HepG2 (cell line): ENCODE data around the gene PTMA. TPM values are rescaled to one million over a fixed set of nuclear protein-coding genes. Genes with fewer than 3 reads are reported as not detected.

Experiments used
- BCL3 ChIP-seq: sonication (generic); formaldehyde crosslinking; IDR thresholded peaks from 2 replicates; pipeline ENCODE4 v1.5.1; 2020; ENCODE audit warnings: mild to moderate bottlenecking, missing genetic modification reagents, moderate library complexity
- GATAD1 ChIP-seq: IDR thresholded peaks from 2 replicates; pipeline ENCODE4 v1.6.1; 2016; ENCODE audit warnings: missing genetic modification reagents, missing compliant biosample characterization
- HDAC2 ChIP-seq: sonication (generic); formaldehyde crosslinking; IDR thresholded peaks from 2 replicates; pipeline ENCODE4 v1.4.0; 2020; ENCODE audit warnings: missing genetic modification reagents
- HOXA3 ChIP-seq: sonication (generic); formaldehyde crosslinking; IDR thresholded peaks from 2 replicates; pipeline ENCODE4 v1.5.0; 2020; ENCODE audit warnings: missing genetic modification reagents
- PRDM15 ChIP-seq: sonication (generic); formaldehyde crosslinking; IDR thresholded peaks from 2 replicates; pipeline ENCODE4 v1.4.0; 2020; ENCODE audit warnings: missing genetic modification reagents
- RXRA ChIP-seq: sonication (generic); formaldehyde crosslinking; IDR thresholded peaks from 2 replicates; pipeline ENCODE4 v1.5.1; 2020; ENCODE audit warnings: missing genetic modification reagents
- SATB2 ChIP-seq: sonication (generic); formaldehyde crosslinking; IDR thresholded peaks from 2 replicates; pipeline ENCODE4 v1.5.0; 2020; ENCODE audit warnings: missing genetic modification reagents
- YEATS4 ChIP-seq: sonication (generic); formaldehyde crosslinking; IDR thresholded peaks from 2 replicates; pipeline ENCODE4 v1.4.0; 2020; ENCODE audit warnings: missing genetic modification reagents, borderline replicate concordance
- ZFP36L1 ChIP-seq: sonication (generic); formaldehyde crosslinking; IDR thresholded peaks from 2 replicates; pipeline ENCODE4 v1.8.0; 2022; ENCODE audit warnings: mild to moderate bottlenecking, missing genetic modification reagents, moderate library complexity
- ZMAT5 ChIP-seq: sonication (generic); formaldehyde crosslinking; IDR thresholded peaks from 2 replicates; pipeline ENCODE4 v1.5.0; 2020; ENCODE audit warnings: mild to moderate bottlenecking, low read depth, missing genetic modification reagents, borderline replicate concordance
- ZNF878 ChIP-seq: sonication (generic); formaldehyde crosslinking; IDR thresholded peaks from 2 replicates; pipeline ENCODE4 v1.8.1; 2023; ENCODE audit warnings: mild to moderate bottlenecking, missing genetic modification reagents, moderate library complexity
- polyA plus RNA-seq, 8 experiments: library from polyadenylated mRNA; depleted of rRNA in 3 of 8; stranded (reverse) in 7 of 8; unstranded in 1 of 8; fragments of >200 nt; fragmentation: Illumina TruSeq in 4 of 8; extraction: Trizol in 4 of 8; gene quantifications; 2 replicates each; pipeline versions ENCODE4 v1.2.1 to v1.2.3, GENCODE V29; 2011 to 2016; ENCODE audit warnings: low read depth in 4 of 8, missing spikeins in 1 of 8, mixed read lengths in 1 of 8; ENCODE audit not compliant: insufficient read depth in 1 of 8
- total RNA-seq, 5 experiments: library from RNA; depleted of rRNA; stranded (reverse); fragments of >200 nt; fragmentation: Illumina TruSeq; extraction: Trizol; gene quantifications; 2 replicates each; pipeline ENCODE4 v1.2.3, GENCODE V29; 2016; ENCODE audit warnings: low read depth in 1 of 5
- TF ChIP-seq, protein P1 (sequence below): IDR thresholded peaks from 2 replicates; pipeline ENCODE4 v1.6.1; 2016; ENCODE audit warnings: low read depth, missing genetic modification reagents, missing compliant biosample characterization
- TF ChIP-seq, protein P2 (sequence below): sonication (generic); formaldehyde crosslinking; IDR thresholded peaks from 2 replicates; pipeline ENCODE4 v1.4.0; 2020; ENCODE audit warnings: missing genetic modification reagents, borderline replicate concordance
- TF ChIP-seq, protein P3 (sequence below): IDR thresholded peaks from 2 replicates; pipeline ENCODE4 v1.6.1; 2016; ENCODE audit warnings: missing genetic modification reagents, missing compliant biosample characterization
- TF ChIP-seq, protein P4 (sequence below): sonication (generic); formaldehyde crosslinking; IDR thresholded peaks from 2 replicates; pipeline ENCODE4 v1.8.1; 2023; ENCODE audit warnings: missing genetic modification reagents, mild to moderate bottlenecking, borderline replicate concordance

The PTMA gene
- total and polyA plus RNA-seq, 2 of the 13 experiments (the other 11 are each of a cell fraction or from before 2014, with no cell fraction given) = 190 to 1,086 TPM

GRCh38 chr2:231682603-231683291 lies 25.6 kb upstream of the PTMA start (continued):
- TF ChIP-seq, protein P1, sequence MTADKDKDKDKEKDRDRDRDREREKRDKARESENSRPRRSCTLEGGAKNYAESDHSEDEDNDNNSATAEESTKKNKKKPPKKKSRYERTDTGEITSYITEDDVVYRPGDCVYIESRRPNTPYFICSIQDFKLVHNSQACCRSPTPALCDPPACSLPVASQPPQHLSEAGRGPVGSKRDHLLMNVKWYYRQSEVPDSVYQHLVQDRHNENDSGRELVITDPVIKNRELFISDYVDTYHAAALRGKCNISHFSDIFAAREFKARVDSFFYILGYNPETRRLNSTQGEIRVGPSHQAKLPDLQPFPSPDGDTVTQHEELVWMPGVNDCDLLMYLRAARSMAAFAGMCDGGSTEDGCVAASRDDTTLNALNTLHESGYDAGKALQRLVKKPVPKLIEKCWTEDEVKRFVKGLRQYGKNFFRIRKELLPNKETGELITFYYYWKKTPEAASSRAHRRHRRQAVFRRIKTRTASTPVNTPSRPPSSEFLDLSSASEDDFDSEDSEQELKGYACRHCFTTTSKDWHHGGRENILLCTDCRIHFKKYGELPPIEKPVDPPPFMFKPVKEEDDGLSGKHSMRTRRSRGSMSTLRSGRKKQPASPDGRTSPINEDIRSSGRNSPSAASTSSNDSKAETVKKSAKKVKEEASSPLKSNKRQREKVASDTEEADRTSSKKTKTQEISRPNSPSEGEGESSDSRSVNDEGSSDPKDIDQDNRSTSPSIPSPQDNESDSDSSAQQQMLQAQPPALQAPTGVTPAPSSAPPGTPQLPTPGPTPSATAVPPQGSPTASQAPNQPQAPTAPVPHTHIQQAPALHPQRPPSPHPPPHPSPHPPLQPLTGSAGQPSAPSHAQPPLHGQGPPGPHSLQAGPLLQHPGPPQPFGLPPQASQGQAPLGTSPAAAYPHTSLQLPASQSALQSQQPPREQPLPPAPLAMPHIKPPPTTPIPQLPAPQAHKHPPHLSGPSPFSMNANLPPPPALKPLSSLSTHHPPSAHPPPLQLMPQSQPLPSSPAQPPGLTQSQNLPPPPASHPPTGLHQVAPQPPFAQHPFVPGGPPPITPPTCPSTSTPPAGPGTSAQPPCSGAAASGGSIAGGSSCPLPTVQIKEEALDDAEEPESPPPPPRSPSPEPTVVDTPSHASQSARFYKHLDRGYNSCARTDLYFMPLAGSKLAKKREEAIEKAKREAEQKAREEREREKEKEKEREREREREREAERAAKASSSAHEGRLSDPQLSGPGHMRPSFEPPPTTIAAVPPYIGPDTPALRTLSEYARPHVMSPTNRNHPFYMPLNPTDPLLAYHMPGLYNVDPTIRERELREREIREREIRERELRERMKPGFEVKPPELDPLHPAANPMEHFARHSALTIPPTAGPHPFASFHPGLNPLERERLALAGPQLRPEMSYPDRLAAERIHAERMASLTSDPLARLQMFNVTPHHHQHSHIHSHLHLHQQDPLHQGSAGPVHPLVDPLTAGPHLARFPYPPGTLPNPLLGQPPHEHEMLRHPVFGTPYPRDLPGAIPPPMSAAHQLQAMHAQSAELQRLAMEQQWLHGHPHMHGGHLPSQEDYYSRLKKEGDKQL (CRISPR knock-in tag) = no peak
- no peak for TF ChIP-seq ZNF878 (CRISPR knock-in tag)
- 0 out of 2 replicates have a peak, but pooled peaks have one; percentile 23 for TF ChIP-seq RXRA (CRISPR knock-in tag)
- no peak for TF ChIP-seq HOXA3 (CRISPR knock-in tag)
- TF ChIP-seq, protein P2, sequence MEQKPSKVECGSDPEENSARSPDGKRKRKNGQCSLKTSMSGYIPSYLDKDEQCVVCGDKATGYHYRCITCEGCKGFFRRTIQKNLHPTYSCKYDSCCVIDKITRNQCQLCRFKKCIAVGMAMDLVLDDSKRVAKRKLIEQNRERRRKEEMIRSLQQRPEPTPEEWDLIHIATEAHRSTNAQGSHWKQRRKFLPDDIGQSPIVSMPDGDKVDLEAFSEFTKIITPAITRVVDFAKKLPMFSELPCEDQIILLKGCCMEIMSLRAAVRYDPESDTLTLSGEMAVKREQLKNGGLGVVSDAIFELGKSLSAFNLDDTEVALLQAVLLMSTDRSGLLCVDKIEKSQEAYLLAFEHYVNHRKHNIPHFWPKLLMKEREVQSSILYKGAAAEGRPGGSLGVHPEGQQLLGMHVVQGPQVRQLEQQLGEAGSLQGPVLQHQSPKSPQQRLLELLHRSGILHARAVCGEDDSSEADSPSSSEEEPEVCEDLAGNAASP = no peak
- TF ChIP-seq GATAD1 = no peak
- TF ChIP-seq, protein P3, sequence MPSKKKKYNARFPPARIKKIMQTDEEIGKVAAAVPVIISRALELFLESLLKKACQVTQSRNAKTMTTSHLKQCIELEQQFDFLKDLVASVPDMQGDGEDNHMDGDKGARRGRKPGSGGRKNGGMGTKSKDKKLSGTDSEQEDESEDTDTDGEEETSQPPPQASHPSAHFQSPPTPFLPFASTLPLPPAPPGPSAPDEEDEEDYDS = no peak
- TF ChIP-seq SATB2 (CRISPR knock-in tag) = no peak
- TF ChIP-seq, protein P4, sequence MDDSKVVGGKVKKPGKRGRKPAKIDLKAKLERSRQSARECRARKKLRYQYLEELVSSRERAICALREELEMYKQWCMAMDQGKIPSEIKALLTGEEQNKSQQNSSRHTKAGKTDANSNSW (CRISPR knock-in tag) = no peak
- no peak for TF ChIP-seq ZFP36L1 (CRISPR knock-in tag)
- TF ChIP-seq HDAC2 (CRISPR knock-in tag) = no peak
- no peak for TF ChIP-seq PRDM15
- TF ChIP-seq ZMAT5 (CRISPR knock-in tag) = no peak
- TF ChIP-seq YEATS4 = no peak
- TF ChIP-seq BCL3 (CRISPR knock-in tag) = 0 out of 2 replicates have a peak, but pooled peaks have one; percentile 67
